GM19193 (cell line): ENCODE results near the gene EIF4G2.

ENCODE experiments used
- POLR2A ChIP-seq: IDR thresholded peaks from 4 replicates; pipeline ENCODE4 v1.6.1; 2011; ENCODE audit not compliant: insufficient read depth, insufficient read length; ENCODE audit errors: extremely low read depth

EIF4G2 gene

DNA sequence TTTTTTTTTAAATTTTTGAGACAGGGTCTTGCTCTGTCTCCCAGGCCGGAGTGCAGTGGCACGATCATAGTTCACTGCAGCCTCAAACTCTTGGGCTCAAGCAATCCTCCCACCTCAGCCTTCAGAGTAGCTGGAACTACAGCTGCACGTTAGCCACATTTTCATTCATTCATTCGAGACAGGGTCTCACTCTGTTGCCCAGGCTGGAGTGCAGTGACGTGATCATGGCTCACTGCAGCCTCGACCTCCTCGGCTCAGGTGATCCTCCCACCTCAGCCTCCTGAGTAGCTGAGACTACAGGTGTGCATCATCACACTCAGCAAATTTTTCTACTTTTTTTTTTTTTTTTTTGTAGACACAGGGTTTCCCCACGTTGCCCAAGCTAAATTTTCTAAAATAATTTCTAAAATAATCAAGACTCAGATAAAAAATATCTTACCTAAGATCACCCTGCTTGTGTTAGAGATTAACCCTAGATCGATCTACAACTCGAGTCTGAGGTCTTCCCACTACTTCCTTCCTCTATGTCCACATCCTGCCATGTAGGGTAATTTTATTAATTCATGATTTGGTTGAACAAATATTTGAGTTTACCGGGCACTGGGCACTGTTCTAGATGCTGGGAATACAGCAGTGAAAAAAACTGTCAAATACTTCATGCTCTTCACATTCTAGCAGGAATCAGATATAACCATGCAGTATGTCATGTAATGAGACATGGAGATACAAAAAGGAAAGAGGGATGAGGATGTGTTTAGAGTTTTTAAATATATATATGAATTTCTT lies 15.1 kb downstream of the EIF4G2 start:
- no peak for TF ChIP-seq POLR2A

DNA sequence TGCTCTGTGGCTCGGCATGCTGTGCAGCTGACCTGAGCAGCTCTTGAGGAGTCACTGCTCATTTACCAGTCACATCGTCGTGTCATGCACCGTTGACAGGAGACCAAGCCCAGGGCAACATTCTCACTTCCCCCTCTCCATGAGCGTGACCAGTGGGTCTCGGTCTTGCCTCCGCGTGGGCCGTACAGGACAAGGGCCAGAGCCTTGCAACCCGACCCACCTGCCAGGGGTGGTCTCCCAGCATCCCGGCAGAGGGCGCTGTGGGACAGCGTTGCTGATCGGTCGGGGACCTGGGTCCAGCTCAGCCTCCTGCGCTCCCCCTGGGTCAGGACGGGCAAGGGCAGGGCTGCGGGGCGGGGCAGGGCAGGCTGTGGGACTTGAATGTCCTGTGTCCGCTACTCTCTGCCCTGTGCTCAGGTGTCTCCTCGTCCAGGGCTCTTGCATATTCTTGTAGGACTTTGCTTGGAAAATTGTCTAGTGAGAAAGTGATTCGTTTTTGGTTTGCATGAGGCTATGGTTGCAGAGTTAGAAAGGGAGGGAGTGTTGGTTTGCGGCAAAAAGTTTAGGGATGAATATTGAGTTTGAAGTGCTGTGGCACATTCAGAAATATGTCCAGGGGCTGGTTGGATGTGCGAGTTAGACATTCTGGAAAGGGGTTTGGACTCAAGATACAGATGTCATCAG lies 16.2 kb downstream of the EIF4G2 start:
- no peak for TF ChIP-seq POLR2A

DNA sequence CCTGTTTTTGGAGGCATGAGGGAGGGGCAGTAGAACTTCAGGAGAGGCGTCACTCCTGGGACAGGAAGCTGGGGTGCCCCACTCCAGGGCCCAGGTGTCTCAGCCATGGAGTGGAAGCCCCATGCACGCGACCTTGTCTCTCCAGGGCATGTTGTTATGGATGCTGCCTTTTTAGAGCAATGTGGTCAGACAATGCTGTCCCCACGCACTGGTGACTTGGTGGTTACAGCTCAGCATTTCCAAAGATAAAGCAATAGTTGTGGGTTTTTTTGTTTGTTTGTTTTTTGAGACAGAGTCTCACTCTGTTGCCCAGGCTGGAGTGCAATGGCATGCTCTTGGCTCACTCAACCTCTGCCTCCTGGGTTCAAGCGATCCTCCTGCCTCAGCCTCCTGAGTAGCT lies 22.3 kb downstream of the EIF4G2 start:
- TF ChIP-seq POLR2A, result no peak

DNA sequence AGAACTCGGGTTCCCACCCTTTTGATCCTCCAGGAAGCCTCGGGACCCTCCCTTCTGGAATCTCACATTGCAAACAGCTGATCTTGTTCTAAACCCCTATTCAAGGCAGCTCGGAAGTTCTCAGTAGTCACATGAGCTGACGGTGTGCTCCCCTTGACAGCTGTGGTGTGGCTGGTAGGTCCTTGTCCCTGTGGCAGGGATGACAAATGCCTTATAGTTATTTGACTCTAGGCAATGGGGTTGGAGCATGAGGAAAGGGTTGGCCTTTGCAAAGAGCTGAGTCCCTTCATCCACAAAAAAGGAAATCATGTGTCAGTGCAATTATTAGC lies 23.6 kb downstream of the EIF4G2 start:
- no peak for TF ChIP-seq POLR2A

DNA sequence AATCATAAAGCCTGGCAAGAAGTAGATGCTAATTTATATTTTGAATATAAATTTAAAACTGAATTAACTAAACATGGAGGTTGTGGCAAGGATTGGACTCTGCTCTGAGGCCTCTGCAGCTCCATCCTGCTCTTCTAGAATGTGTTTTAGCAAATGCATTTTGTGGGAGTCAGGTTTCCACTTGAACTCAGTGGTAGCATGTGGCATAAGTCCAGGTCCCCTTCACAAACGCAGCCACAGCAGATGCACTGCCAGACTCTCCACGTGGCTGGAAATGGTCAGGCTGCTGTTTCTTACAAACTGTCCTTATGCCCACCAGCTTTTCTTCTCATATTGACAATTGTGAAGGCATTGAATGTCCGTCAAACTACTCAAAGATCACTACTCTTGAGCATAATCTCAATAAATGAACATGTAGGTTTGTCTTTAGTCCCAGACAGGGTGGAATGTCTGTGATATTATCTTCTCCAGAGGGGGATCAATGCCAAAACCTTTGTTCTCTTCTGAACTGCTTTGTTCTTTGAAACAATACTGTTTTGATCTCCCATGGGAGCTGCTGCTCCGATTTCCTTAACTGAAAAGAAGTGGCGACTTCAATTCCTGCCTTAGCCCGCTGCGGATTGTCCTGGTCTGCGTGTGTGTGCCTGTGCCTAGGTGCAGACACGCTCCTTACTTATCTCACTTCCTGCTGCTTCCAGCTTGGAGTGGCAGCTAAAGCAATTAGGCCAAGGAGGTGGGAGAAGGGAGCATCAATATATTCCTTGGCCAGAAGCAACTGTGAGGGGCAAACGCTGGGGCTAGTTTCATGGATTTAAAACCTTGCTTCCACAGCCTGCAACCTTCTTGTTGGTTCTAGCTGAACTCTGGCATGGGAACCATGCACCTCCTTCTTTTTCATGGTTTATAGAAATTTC lies 24.2 kb downstream of the EIF4G2 start:
- no peak for TF ChIP-seq POLR2A

DNA sequence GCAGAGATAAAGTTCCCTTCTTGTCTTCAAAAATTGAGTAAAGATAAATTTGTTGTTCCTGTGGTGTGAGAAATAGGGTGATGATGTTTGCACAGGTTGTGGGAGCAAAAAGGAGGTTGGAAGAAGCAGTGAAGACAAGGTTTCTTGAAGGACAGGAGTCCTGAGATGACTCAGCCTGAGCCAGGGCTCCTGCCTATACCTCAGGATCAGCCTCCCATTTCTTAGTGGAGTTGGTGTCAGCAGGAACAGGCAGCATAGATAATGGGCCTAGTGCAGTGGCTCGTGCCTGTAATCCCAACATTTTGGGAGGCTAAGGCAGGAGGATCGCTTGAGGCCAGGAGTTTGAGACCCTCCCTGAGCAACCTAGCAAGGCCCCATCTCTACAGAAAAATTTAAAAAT lies 28.7 kb downstream of the EIF4G2 start:
- TF ChIP-seq POLR2A, result no peak

DNA sequence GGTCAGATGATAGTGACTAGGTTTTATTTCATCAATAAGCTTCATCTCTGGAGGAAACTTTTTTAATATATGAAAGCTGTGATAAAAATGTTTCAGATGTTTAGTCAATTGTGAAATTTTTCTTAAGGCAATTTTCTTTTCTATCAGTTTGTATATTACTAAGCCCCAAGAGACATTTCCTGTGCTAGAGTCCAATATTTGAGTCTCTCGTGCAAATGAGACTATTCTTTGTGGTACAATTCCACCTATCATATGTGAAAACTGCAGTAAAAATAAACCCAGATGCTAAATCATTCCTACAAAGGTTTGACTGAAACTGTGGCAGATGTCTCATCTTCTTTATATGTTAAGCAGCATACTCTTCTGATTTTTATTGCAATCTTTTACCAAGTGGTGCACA lies 29.6 kb downstream of the EIF4G2 start:
- no peak for TF ChIP-seq POLR2A

DNA sequence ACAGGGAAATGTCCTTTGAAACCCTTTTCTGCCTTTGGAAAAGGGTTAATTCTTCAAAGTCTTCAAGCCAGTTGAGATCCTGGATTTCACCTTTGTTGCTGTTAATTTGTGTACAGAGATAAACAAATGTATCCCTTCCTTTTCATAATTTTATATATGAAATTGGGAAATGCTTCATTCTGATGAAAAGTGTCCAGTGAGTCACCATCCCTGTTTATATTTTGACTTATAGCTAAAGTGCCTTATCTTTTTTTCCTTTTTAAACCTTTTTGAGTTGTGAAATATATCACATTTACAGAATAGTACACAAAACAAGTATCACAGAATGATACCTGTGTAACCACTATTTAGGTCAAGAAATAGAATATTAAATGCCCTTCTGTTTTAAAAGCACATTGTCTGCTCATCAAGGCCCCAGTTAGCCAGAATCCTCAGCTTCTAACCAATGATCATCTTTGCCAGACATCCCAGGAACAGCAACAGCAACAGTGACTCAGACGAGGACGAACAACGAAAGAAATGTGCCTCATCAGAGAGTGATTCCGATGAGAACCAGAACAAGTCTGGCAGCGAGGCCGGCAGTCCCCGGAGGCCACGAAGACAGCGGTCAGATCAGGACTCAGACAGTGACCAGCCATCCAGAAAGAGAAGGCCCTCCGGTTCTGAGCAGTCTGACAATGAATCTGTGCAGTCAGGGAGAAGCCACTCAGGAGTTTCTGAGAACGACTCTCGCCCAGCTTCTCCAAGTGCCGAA lies 30.3 kb downstream of the EIF4G2 start:
- no peak for TF ChIP-seq POLR2A

DNA sequence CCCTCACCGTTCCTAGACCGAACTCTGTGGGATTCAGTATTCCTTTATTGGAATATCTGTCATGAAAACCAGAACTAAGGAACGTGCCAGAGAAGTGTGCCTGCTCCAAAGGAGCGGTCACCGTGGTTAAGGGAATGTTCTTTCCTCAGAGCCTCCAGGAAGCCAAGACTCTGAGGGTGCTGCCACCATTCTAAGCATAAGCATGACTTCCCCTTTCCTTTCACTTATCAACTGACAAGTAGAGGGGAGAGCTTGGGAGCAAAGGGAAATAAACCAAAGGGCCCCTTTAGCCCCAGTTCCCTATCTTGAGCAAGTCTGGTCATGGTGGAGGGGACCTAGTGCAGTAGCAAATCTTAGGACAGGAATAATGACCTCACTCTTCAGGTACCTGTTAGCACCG lies 30.9 kb downstream of the EIF4G2 start:
- TF ChIP-seq POLR2A, result no peak

DNA sequence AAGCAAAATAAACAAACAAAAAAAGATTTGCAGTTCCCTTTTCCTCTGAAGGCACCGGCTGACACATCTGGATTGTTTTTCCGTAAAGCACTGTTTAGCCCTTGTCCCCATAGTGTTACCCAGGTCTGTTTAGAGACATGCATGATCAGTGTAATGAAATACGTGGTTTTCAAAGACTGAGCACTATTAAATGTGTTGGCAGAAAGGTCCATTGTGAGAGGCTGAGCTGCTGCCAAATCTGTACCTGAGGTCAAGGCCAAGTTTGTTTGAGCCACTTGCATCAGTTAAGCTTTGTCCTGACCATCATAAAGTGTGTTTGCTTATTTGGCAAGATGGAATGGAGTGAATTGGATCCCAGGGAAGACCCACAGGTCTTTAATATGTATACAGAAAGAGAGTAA lies 31.3 kb downstream of the EIF4G2 start:
- no peak for TF ChIP-seq POLR2A

DNA sequence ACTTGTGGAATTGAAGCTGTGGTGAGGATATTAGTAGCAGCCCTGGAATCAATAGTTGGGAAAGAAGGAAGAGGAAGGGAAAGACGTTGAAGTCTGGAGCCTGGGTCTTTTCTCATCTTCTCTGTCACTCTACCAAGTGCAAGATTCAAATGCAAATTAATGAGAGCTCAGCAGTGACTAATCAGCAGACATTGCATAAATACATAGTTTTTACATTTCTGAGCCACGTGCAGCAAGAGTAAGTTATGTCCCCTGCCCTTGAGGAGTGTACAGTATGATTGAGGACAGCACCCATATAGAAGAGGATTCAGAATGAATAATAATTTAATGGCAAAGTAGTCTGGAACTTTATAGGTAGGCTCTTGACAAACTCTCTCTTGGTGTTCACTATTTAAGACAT lies 33.9 kb downstream of the EIF4G2 start:
- TF ChIP-seq POLR2A, result no peak

DNA sequence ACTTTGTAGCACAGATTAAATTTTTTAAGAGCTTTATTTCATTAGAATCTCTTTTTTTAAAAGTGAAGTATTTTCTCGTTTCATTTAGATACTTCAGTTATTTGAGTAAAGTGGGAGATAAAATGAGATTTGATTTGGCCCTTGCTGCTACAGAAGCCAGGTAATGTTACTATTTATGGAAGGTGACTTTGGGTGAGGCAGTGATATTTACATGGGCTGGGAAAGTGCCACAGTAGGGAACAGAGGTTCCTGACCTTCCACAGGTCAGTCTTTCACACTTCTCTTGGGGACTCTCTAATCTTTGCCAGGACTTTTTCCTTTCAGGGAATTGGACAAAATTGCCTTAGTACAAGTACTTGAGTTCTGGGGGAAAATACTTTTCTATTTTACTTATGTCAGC lies 37.3 kb downstream of the EIF4G2 start:
- no peak for TF ChIP-seq POLR2A

DNA sequence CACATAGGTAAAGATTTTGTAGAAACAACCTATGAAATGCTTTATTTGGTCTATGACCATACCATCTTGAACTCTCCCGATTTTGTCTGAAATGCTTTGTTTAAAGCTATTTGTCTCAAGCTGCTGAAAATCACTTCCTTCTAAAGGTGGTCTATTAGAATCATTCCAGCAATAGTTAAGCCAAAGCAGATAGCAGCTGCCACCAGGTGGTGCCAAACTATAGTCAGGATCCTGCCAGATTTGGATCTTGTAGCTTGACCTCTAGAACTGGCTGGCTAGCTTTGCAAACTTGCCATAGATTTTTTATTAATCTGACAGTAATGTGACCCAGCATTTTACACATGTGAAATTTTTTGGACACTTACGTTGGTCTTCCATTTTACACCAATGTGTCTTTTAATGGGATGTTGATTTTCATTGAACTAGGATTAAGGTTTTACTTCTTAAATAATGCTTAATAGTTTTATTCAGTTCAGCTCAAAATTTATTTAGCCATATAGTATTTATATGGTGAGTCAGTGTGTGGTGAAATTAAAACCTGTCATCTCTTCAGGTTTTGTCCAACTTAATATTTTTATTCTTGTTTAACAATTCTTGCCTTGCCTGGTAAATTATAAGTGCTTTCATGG lies 38.0 kb downstream of the EIF4G2 start:
- TF ChIP-seq POLR2A, result no peak

DNA sequence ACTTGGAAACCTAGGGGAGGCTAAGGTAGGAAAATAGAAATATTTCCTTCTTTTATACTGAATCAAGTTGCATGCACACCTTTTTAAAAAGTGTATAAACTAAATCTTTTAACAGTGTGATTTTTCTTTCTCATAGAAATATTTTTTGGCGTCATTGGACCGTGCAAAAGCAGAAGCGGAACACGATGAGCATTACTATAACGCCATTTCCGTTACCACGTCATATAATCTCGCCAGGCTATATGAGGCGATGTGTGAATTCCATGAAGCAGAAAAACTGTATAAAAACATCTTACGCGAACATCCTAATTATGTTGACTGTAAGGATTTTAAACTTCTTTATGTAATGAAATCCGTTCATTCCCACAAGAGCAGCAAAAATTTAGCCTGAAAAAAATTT lies 44.3 kb downstream of the EIF4G2 start:
- TF ChIP-seq POLR2A, result no peak
